GM12891 (cell line): ENCODE measurements around the gene CYB5A.

Experiments used
- PAX5 ChIP-seq: IDR thresholded peaks from 2 replicates; pipeline ENCODE4 v1.6.1; 2011; ENCODE audit warnings: low read length, moderate library complexity, mild to moderate bottlenecking; ENCODE audit not compliant: insufficient read depth, severe bottlenecking
- POLR2A ChIP-seq: IDR thresholded peaks from 2 replicates; pipeline ENCODE4 v1.6.1; 2011; ENCODE audit warnings: low read depth, low read length, control low read depth
- POLR2AphosphoS5 ChIP-seq: IDR thresholded peaks from 2 replicates; pipeline ENCODE4 v1.6.1; 2011; ENCODE audit warnings: low read depth, low read length, control low read depth
- POU2F2 ChIP-seq: IDR thresholded peaks from 2 replicates; pipeline ENCODE4 v1.6.1; 2011; ENCODE audit warnings: low read depth, mild to moderate bottlenecking, control low read depth, low read length, moderate library complexity
- SPI1 ChIP-seq: IDR thresholded peaks from 2 replicates; pipeline ENCODE4 v1.6.1; 2011; ENCODE audit warnings: low read depth, low read length, control low read depth
- TAF1 ChIP-seq: IDR thresholded peaks from 2 replicates; pipeline ENCODE4 v1.6.1; 2011; ENCODE audit warnings: low read depth, low read length, control low read depth

- no peak for TF ChIP-seq POLR2A
- no peak for TF ChIP-seq TAF1
- TF ChIP-seq POLR2AphosphoS5, result no peak
- no peak for TF ChIP-seq SPI1
- no peak for TF ChIP-seq PAX5
- TF ChIP-seq POU2F2, result no peak
Observed at GRCh38 chr18:74234326-74235171, 57.2 kb downstream of the CYB5A start.
